NCI-H226 (cell line): ENCODE data around the gene NCBP1.

Experiments
- DNase-seq: peaks from one replicate; pipeline ENCODE4 v3.0.0-alpha.2; 2015

NCBP1 gene

GRCh38 chr9:97628668-97629067, 5.0 kb upstream of the NCBP1 start:
- DNase-seq, result no peak

- no peak for DNase-seq
Observed at GRCh38 chr9:97629156-97629555, 4.5 kb upstream of the NCBP1 start.

- DNase-seq, result no peak
Observed at GRCh38 chr9:97630591-97630990, 3.0 kb upstream of the NCBP1 start.

GRCh38 chr9:97632248-97632984, 1.2 kb upstream of the NCBP1 start:
- DNase-seq, result peak; percentile 12

- DNase-seq, result no peak
Observed at GRCh38 chr9:97633859-97634490, 354 bp downstream of the NCBP1 start.

- no peak for DNase-seq
Observed at GRCh38 chr9:97635026-97635425, 1.4 kb downstream of the NCBP1 start.

GRCh38 chr9:97636903-97637302, 3.3 kb downstream of the NCBP1 start:
- no peak for DNase-seq

- DNase-seq, result no peak
Observed at GRCh38 chr9:97638666-97639065, 5.0 kb downstream of the NCBP1 start.

GRCh38 chr9:97640325-97640724, 6.7 kb downstream of the NCBP1 start:
- no peak for DNase-seq

- DNase-seq, result no peak
Observed at GRCh38 chr9:97645720-97646119, 12.1 kb downstream of the NCBP1 start.

GRCh38 chr9:97647996-97648395, 14.4 kb downstream of the NCBP1 start:
- DNase-seq, result no peak

GRCh38 chr9:97651646-97652045, 18.0 kb downstream of the NCBP1 start:
- DNase-seq, result no peak

GRCh38 chr9:97658707-97659106, 25.1 kb downstream of the NCBP1 start:
- DNase-seq, result no peak

- DNase-seq, result no peak
Observed at GRCh38 chr9:97659771-97660170, 26.1 kb downstream of the NCBP1 start.

- no peak for DNase-seq
Observed at GRCh38 chr9:97660340-97660739, 26.7 kb downstream of the NCBP1 start.

- no peak for DNase-seq
Observed at GRCh38 chr9:97660847-97661246, 27.2 kb downstream of the NCBP1 start.

- DNase-seq, result no peak
Observed at GRCh38 chr9:97665742-97666141, 32.1 kb downstream of the NCBP1 start.

GRCh38 chr9:97666907-97667686, 33.5 kb downstream of the NCBP1 start:
- no peak for DNase-seq

GRCh38 chr9:97668485-97668884, 34.9 kb downstream of the NCBP1 start:
- no peak for DNase-seq

GRCh38 chr9:97670586-97670985, 37.0 kb downstream of the NCBP1 start:
- no peak for DNase-seq

GRCh38 chr9:97672403-97672802, 38.8 kb downstream of the NCBP1 start:
- no peak for DNase-seq

GRCh38 chr9:97673922-97674321, 40.3 kb downstream of the NCBP1 start:
- DNase-seq, result no peak

- no peak for DNase-seq
Observed at GRCh38 chr9:97675655-97676054, 42.0 kb downstream of the NCBP1 start.

- DNase-seq, result no peak
Observed at GRCh38 chr9:97682242-97682641, 48.6 kb downstream of the NCBP1 start.
